Muscle layer of duodenum (tissue), 2 donors: ENCODE results near the gene RGS8.

Experiments used
- H3K27ac ChIP-seq: one replicate; pipeline ENCODE4 v1.7.0; 2013; ENCODE audit warnings: mild to moderate bottlenecking, low read length
- H3K27me3 ChIP-seq: one replicate; pipeline ENCODE4 v1.7.0; 2013; ENCODE audit warnings: low read depth, mild to moderate bottlenecking, control low read depth, low read length
- H3K36me3 ChIP-seq, 2 donors: one replicate each; pipeline ENCODE4 v1.7.0; 2013; ENCODE audit warnings: low read length in 2 of 2, control low read depth in 1 of 2, mild to moderate bottlenecking in 1 of 2; ENCODE audit not compliant: insufficient read depth in 2 of 2, control insufficient read depth in 1 of 2
- H3K4me1 ChIP-seq, 2 donors: one replicate each; pipeline ENCODE4 v1.7.0; 2013; ENCODE audit warnings: low read length in 2 of 2, mild to moderate bottlenecking in 2 of 2, control low read depth in 1 of 2, moderate library complexity in 1 of 2; ENCODE audit not compliant: insufficient read depth in 2 of 2, control insufficient read depth in 1 of 2
- H3K4me3 ChIP-seq, 2 donors: one replicate each; pipeline ENCODE4 v1.7.0; 2013; ENCODE audit warnings: low read length in 2 of 2, low read depth in 1 of 2, mild to moderate bottlenecking in 1 of 2
- H3K9me3 ChIP-seq, 2 donors: one replicate each; pipeline ENCODE4 v1.7.0; 2013; ENCODE audit warnings: low read length in 2 of 2, control low read depth in 1 of 2, mild to moderate bottlenecking in 1 of 2; ENCODE audit not compliant: control insufficient read depth in 1 of 2
- donor health status: healthy.

RGS8 gene, protein sequence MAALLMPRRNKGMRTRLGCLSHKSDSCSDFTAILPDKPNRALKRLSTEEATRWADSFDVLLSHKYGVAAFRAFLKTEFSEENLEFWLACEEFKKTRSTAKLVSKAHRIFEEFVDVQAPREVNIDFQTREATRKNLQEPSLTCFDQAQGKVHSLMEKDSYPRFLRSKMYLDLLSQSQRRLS

GRCh38 chr1:182684116-182684828 lies at the start of gene RGS8:
Gene RGS8 (minus strand): TSS chr1:182684587. CDS start chr1:182669649, 14,938 bp downstream.
- Histone ChIP-seq H3K27ac (no peak within 1 kb of the TSS), H3K4me3 (no peak within 1 kb of the TSS), H3K9me3 (no peaks in the 10 kb centered on the region), H3K27me3 (no peaks in the 10 kb centered on the region), H3K36me3 (no peaks in the 10 kb centered on the region), H3K4me1 (no peaks in the 10 kb centered on the region)

DNA sequence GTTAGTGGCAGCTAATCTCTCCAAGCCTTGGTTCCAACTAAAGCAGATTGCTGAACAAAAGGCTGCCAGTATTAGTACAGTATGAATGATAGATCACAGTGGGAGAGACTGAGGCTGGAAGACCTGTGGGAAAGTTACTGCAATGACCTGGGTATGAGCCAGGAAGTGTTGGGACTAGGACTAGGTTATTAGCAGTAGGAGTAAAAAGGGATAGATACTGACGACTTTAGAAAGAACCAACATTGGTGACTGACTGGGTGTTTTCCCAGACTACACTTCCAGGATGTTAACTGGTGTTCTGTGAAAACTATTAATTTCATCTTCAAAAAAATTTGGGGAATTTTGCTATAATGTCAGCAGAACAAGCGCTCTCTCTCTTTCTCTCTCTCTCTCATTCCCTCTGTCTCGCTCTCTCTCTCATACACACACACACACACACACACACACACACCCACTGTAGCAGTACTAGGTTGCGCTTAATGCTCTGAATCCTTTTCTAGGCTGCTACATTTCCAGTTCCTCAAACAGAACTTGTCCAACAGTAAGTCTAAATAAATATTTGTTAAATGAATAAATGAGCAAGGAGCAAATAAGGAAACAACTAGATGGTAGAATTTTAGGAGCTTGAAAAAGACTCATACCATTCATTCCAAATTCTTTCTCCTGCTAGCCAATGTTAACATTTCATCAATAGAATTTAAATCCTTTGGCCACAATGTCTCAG lies 47.6 kb upstream of the RGS8 start:
- Histone ChIP-seq H3K9me3 (no peaks in the 10 kb centered on the region), H3K27ac (no peak overlapping the region), H3K27me3 (no peaks in the 10 kb centered on the region), H3K4me1 (peaks cover 0 to 5% of the 10 kb centered on the region in 2 donors), H3K36me3 (no peaks in the 10 kb centered on the region), H3K4me3 (no peak overlapping the region)

DNA sequence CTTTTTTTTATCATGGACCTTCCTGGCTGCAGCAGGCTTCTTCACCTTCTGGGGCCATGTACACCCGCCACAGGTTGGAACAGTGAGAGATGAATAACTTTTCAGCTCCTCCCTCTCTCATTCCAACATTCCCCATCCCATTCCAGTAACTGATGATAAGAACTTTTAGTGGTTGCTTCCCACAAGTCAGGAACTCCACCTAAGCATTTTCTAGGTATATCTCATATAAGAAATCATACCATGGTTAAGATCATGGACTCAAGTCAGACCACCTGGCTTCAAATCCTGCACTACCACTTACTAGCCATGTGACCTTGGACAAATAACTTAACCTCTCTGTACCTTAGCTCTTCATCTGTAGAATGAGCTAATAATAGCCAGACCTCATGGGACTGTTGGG lies 42.5 kb upstream of the RGS8 start:
- H3K36me3 ChIP-seq: no peaks in the 10 kb centered on the region
- H3K27ac ChIP-seq: no peak overlapping the region
- H3K4me3 ChIP-seq: no peak overlapping the region
- H3K4me1 ChIP-seq: peaks cover 0 to 5% of the 10 kb centered on the region in 2 donors
- H3K27me3 ChIP-seq: no peaks in the 10 kb centered on the region
- H3K9me3 ChIP-seq: no peaks in the 10 kb centered on the region

DNA sequence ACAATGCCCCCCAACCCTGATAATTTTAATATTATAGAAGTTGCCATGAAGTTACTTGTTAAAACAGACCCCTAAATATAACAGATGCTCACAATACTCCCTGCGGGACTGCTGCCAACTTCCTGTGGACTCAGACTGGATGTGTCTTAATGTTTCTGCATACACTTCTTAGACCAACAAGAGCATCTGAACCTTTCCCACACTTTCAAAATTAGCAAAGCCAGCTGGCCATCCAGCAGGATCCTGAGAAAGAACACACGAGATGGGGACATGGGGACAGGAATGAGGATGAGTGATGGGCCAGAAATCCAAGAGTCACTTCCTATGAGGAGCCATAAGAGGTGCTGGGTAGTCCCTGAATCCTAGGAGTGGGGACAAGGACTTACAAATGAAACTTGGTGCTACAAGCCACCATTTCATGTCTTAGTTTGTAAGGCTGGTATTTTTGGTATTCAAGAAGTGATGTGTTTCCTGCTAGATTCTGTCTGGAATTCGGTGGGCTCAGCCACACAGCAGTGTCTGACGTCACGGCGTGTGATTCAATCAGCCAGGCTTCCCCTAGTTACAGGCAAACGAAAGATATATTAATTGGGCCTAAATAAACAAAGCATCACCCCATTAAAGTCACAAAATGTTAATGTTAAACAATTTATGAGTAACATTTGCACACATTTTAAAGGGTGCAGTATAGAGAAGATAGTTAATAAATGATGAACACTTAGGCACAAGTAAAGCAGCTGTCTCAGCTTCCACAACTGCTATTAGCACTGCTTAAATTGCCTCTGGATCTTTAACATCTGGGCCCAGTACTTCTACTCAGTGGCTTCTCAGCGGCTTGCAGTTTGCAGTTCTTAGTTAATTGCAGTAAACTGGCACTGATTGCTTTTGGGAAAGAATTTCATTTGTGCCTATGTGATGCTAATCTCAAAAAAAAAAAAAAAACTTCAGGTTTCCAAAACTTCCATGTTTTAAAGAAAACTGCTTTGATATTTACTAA lies 41.2 kb upstream of the RGS8 start:
- H3K27ac ChIP-seq: no peak overlapping the region
- no peak overlapping the region for H3K4me3 ChIP-seq
- H3K9me3 ChIP-seq: no peaks in the 10 kb centered on the region
- H3K27me3 ChIP-seq: no peaks in the 10 kb centered on the region
- H3K36me3 ChIP-seq: no peaks in the 10 kb centered on the region
- no peaks in the 10 kb centered on the region for H3K4me1 ChIP-seq

DNA sequence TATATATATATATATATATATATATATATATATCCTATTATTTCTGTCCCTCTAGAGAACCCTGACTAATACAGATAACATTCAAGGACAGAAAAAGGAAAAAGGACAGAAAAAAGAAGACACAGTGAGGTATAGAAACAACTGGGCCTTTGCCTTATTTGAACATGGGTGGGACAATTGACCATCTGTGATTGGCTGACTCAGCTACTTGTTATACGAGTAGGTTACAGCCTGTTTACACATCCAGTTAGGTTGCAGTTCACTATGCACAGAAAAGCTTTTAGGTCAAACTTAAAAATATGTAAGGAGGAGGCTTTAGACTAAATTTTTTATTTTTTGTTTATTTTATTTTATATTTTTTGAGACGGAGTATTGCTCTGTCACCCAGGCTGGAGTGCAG lies 39.8 kb upstream of the RGS8 start:
- Histone ChIP-seq H3K9me3 (no peaks in the 10 kb centered on the region), H3K4me3 (no peak overlapping the region), H3K27me3 (no peaks in the 10 kb centered on the region), H3K36me3 (no peaks in the 10 kb centered on the region), H3K27ac (no peak overlapping the region), H3K4me1 (no peaks in the 10 kb centered on the region)

DNA sequence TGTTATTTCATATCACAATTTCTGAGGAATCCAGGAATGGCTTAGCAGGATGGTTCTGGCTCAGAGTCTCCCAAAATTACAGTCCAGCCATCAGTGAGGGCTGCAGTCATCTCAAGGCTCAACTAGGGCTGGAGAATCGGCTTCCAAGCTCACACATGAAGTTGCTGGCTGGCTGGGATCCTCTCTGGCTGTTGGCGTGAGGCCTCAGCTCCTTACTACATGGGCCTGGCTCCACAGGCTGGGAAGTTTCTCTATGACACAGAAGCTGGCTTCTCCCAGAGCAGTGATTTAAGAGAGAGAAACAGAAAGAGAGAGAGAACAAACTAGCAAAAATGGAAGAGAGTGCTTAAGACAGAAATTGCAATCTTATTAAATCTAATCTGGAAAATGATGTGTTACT lies 38.8 kb upstream of the RGS8 start:
- no peaks in the 10 kb centered on the region for H3K27me3 ChIP-seq
- no peak overlapping the region for H3K4me3 ChIP-seq
- H3K9me3 ChIP-seq: no peaks in the 10 kb centered on the region
- no peak overlapping the region for H3K27ac ChIP-seq
- no peaks in the 10 kb centered on the region for H3K4me1 ChIP-seq
- H3K36me3 ChIP-seq: no peaks in the 10 kb centered on the region

DNA sequence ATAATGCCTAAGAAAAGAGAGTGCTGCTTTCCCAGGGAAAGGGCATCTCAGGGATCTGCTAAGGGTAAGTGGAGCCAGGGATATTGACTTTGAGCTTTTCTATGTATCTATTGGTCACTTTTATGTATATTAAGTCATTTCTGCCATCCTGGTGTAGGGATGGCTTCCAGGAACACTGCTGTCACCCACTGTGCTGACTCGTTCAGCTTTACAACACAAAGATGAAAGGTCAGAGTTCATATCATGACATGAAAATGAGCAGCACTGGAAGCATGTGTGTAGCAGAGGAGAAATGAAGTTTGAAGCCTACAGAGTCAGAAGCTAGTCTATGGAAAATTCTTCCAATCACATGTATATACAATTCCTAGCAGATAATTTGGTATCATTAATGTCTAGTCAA lies 37.1 kb upstream of the RGS8 start:
- Histone ChIP-seq H3K9me3 (no peaks in the 10 kb centered on the region), H3K27ac (no peak overlapping the region), H3K27me3 (no peaks in the 10 kb centered on the region), H3K4me3 (no peak overlapping the region), H3K4me1 (no peaks in the 10 kb centered on the region), H3K36me3 (no peaks in the 10 kb centered on the region)

DNA sequence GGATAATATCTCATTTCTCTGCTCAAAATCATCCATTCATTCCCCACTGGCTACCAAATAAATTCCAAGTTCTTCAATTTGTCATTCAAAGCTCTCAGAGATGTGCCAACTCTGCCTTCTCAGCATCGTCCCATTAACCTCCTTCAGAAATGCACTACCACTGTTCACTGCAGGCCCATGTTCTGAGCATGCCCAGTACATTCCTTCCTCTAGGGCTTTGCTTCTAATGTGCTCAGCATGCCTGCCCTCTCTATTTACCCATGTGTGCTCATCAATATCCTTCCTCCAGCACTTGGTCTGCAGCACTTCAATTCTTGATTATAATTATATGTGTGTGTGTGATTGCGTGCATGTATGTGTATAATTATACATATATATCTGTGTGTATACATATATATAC lies 36.1 kb upstream of the RGS8 start:
- Histone ChIP-seq H3K27ac (no peak overlapping the region), H3K36me3 (no peaks in the 10 kb centered on the region), H3K27me3 (no peaks in the 10 kb centered on the region), H3K4me3 (no peak overlapping the region), H3K9me3 (no peaks in the 10 kb centered on the region), H3K4me1 (no peaks in the 10 kb centered on the region)

GRCh38 chr1:182719553-182719952 lies 35.2 kb upstream of the RGS8 start:
- H3K4me3 ChIP-seq: no peak overlapping the region

DNA sequence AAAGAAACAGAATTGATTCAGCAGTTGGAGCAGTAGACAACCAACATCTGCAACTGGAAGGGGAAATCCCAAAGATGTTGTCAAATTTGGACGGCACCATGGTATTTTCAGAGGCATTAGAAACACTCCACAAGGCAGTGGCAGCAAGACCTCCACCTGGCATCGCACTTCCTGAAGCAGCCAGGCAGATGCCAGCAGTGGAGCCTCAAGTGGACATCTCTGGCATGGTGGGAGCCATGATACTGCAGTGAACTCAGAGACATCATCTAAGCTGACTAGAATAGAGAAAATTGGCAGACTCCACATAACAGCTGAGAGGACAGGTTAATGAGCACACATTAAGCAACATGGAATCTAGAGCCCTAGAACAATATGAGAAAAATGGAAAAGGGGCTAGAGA lies 33.9 kb upstream of the RGS8 start:
- Histone ChIP-seq H3K4me1 (no peaks in the 10 kb centered on the region), H3K36me3 (no peaks in the 10 kb centered on the region), H3K4me3 (no peak overlapping the region), H3K27ac (no peak overlapping the region), H3K9me3 (no peaks in the 10 kb centered on the region), H3K27me3 (no peaks in the 10 kb centered on the region)

More at GRCh38 chr1:182719553-182719952, 35.2 kb upstream of the RGS8 start:
- no peak overlapping the region for H3K27ac ChIP-seq
- no peaks in the 10 kb centered on the region for H3K4me1 ChIP-seq
- H3K36me3 ChIP-seq: no peaks in the 10 kb centered on the region
- no peaks in the 10 kb centered on the region for H3K27me3 ChIP-seq
- H3K9me3 ChIP-seq: no peaks in the 10 kb centered on the region
